GM13977 (cell line): ENCODE measurements around the gene GPR108.

Experiments used
- DNase-seq: peaks from one replicate; pipeline ENCODE4 v3.0.0; 2012; ENCODE audit warnings: low spot score
- CTCF ChIP-seq: IDR thresholded peaks from 2 replicates; pipeline ENCODE4 v1.5.1; 2012; ENCODE audit warnings: mild to moderate bottlenecking, control low read depth; ENCODE audit not compliant: insufficient read depth; ENCODE audit errors: extremely low read depth, missing control alignments
- in situ Hi-C: fragments of 300-500 bp; cut with MboI; formaldehyde crosslinking; loops from one replicate; pipeline ENCODE4 v1.12.0; 2022; ENCODE audit warnings: low sequenced_read_pairs, low pct_unique_long_range_greater_than_20kb, mixed read lengths, inconsistent platforms; ENCODE audit not compliant: unreplicated experiment

The GPR108 gene

GRCh38 chr19:6732803-6733337, 4.5 kb downstream of the GPR108 start:
- TF ChIP-seq CTCF, result no peak
- DNase-seq, result no peak
- in situ Hi-C loops, result loop anchor here (10.0 kb wide), 1 partner anchor 208 kb away; no protein-coding TSS in a partner anchor

GRCh38 chr19:6731822-6732221, 5.6 kb downstream of the GPR108 start:
- no peak for DNase-seq
- no peak for TF ChIP-seq CTCF
- in situ Hi-C loops, result loop anchor here (10.0 kb wide), 1 partner anchor 207 kb away; no protein-coding TSS in a partner anchor

GRCh38 chr19:6730941-6731670, 6.3 kb downstream of the GPR108 start:
- TF ChIP-seq CTCF, result no peak
- in situ Hi-C loops, result loop anchor here (10.0 kb wide), 1 partner anchor 206 kb away; no protein-coding TSS in a partner anchor

GRCh38 chr19:6730153-6730804, 7.1 kb downstream of the GPR108 start:
- DNase-seq, result no peak
- TF ChIP-seq CTCF, result no peak
- in situ Hi-C loops, result loop anchor here (10.0 kb wide), 1 partner anchor 205 kb away; no protein-coding TSS in a partner anchor

More at GRCh38 chr19:6730941-6731670, 6.3 kb downstream of the GPR108 start:
- DNase-seq, result no peak

- no peak for TF ChIP-seq CTCF
- DNase-seq, result no peak
- in situ Hi-C loops, result loop anchor here (10.0 kb wide), 1 partner anchor 205 kb away; no protein-coding TSS in a partner anchor
Observed at GRCh38 chr19:6729573-6730152, 7.7 kb downstream of the GPR108 start.

- no peak for DNase-seq
- TF ChIP-seq CTCF, result no peak
Observed at GRCh38 chr19:6728346-6728745, 9.0 kb downstream of the GPR108 start.

More at GRCh38 chr19:6728346-6728745, 9.0 kb downstream of the GPR108 start:
- in situ Hi-C loops, result no loop called here
